PC-9 (cell line): ENCODE results near the gene EGR4.

ENCODE experiments used
- CTCF ChIP-seq: fragments of 200-600 bp; sonication (generic); conservative IDR thresholded peaks from 2 replicates; pipeline ENCODE4 v1.6.1; 2017; ENCODE audit warnings: mixed run types, antibody characterized with exemption, mild to moderate bottlenecking, moderate library complexity
- EZH2 ChIP-seq: fragments of 200-600 bp; sonication (generic); IDR thresholded peaks from 2 replicates; pipeline ENCODE4 v1.8.0; 2017; ENCODE audit warnings: antibody characterized with exemption, low read depth

DNA sequence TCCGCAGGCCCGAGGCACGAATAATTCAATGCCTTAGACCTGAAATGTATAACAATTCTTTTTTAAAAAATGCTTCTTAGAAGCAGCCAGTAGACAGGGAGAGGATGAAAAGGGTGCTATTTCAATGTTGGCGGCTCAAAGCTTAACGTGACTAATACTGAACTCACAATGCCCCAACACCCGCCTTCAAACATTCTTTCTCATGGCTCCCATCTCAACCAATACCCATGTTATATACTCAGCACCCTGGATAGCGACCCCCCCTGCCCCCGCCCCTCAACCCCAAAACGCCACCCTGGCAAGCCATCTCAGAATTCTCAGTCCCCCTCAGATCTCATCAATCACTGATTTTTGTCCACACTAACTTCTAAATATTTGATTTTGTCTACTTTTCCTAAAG is 13.5 kb downstream of the EGR4 start:
- TF ChIP-seq CTCF (no peak), EZH2 (no peak)
